Fibroblast of the aortic adventitia (primary cell): ENCODE measurements around the gene GEMIN8. TPM values are rescaled to one million over a fixed set of nuclear protein-coding genes. Genes with fewer than 3 reads are reported as not detected.

ENCODE experiments used
- DNase-seq: peaks from one replicate; pipeline ENCODE4 v3.0.0-alpha.2; 2010; ENCODE audit warnings: low read depth
- H3K4me3 ChIP-seq: 2 replicates; pipeline ENCODE4 v1.5.1; 2011; ENCODE audit warnings: low read depth, mild to moderate bottlenecking, control low read depth, low read length, moderate library complexity
- total RNA-seq: library from RNA; depleted of rRNA; stranded (reverse); fragments of >200 nt; gene quantifications from 2 replicates; pipeline ENCODE4 v1.2.3, GENCODE V29; 2012; ENCODE audit warnings: low replicate concordance
- TF ChIP-seq, protein P1 (sequence below): IDR thresholded peaks from 2 replicates; pipeline ENCODE4 v1.5.1; 2011; ENCODE audit warnings: mild to moderate bottlenecking, low read length, control low read depth, inconsistent platforms; ENCODE audit not compliant: insufficient read depth

GEMIN8 gene
- total RNA-seq, 1 donor, result 16.6 TPM

DNA sequence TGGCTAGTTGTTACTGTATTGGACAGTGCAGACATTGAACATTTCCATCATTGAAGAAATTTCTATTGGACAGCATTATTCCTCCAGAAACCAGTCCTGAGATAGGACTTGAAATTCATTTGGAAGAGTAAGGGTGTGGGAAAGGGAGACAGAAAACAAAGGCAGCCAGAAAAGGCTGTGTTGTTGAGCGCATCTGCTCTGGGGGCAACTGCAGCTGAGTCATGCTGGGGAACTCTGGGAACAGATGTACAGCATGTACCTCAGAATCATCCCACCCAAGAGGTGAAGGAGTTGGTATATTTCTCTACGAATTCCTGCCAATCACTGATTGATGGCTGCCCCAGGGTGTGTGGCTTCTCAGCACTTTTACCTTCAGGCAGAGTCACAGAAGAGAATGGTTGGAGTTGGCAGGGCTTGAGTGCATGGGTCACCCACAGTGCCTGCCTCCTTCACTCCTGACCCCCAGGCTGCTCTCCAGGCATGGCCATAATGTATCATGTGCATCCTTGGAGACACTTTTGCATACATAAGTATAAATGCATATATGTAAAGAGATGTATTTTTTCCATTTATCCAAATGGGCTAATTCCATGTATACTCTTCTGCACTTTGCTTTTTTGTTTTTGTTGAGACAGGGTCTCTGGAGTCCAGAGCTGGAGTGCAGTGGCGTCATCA is 39.4 kb downstream of the GEMIN8 start:
- TF ChIP-seq, protein P1, sequence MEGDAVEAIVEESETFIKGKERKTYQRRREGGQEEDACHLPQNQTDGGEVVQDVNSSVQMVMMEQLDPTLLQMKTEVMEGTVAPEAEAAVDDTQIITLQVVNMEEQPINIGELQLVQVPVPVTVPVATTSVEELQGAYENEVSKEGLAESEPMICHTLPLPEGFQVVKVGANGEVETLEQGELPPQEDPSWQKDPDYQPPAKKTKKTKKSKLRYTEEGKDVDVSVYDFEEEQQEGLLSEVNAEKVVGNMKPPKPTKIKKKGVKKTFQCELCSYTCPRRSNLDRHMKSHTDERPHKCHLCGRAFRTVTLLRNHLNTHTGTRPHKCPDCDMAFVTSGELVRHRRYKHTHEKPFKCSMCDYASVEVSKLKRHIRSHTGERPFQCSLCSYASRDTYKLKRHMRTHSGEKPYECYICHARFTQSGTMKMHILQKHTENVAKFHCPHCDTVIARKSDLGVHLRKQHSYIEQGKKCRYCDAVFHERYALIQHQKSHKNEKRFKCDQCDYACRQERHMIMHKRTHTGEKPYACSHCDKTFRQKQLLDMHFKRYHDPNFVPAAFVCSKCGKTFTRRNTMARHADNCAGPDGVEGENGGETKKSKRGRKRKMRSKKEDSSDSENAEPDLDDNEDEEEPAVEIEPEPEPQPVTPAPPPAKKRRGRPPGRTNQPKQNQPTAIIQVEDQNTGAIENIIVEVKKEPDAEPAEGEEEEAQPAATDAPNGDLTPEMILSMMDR, result no peak
- H3K4me3 ChIP-seq, result no peak overlapping the region
- DNase-seq, result no peak

DNA sequence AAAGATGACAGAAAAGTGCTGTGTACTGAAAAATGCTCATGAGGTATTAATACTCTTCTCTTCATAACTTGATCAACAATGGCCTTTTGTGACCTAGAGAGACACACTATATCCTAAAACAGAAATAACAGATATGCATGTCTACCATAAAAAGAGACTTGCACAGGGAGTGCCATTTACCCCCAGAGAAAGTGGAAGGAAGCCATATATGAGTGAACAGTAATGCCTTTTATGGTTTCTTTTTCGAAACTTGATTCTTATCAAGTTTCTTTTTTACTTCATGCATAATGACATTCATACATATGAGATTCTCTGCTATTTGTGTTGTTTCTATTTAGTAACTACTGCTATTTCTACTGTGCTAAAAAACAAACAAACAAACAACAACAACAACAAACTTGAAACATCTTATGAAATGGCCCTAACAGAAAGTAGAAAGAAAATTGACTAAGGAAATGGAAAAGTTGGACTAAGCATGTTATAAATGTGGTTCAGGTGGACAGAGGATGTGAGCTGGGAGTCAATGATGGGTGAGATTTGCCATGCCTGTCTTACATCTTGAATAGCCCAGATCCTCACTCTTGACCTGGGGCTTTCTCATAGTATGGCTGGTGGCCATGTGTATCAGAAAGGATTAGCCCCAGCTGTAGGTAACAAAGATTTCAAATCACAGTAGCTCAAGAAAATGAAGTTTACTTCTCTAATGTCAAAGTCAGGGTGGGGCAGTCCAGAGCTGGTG is 43.8 kb downstream of the GEMIN8 start:
- no peak overlapping the region for H3K4me3 ChIP-seq
- TF ChIP-seq, protein P1, result no peak
- no peak for DNase-seq

DNA sequence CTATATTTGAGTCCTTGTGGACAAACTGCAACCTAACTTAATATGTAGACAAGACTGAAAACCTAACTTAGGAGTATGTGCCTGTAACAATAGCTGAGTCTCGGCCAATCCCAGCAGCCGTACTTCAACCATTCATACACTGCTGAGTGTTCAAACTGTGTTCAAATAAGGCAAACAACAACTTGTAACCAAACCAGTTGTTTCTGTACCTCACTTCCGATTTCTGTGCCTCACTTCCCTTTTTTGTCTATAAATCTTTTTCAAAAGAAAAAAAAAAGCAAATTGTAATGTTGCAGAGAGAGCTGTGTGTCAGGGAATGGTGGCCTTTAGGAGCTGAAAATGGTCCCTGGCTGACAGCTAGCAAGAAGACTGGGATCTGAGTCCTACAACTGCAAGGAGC is 46.0 kb downstream of the GEMIN8 start:
- no peak overlapping the region for H3K4me3 ChIP-seq
- DNase-seq, result no peak

DNA sequence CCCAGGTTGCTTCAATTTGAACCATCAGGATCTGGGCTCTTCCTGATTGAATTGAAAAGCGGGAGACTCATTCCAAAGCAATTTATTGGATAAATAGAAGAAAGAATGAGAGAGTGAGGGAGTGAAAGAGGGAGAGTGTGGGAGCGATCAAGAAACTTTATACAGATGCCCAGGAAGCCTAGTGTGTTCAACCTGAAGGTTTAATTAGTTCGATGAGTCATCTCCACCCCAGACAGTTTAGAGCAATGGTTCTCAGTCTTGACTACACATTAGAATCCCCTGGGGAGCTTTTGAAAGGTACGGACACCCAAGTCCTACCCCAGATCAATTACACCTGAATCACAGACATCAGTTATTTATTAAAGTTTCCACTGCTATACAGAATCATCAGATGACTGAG is 61.5 kb downstream of the GEMIN8 start:
- DNase-seq, result no peak

More for the DNA sequence above, 46.0 kb downstream of the GEMIN8 start:
- TF ChIP-seq, protein P1, result no peak

DNA sequence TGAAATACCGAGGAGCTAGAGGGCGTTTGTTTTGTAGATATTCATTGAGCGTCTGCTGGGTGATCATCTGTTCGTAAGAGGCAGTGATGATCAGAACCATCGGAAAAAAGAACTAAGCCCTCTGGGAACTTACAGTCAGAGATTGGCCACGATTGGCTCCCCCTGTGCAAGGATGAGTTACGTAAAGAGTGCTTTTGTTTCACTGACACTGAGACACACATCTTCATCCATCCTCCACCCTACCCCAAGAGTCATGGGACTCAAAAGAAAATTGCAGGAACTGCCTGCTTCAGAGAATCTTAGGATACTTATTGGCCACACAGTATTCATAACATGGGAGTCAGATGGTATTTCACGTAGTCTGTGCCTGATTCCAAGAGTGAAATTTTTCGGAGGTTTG is 62.1 kb downstream of the GEMIN8 start:
- H3K4me3 ChIP-seq, result no peak overlapping the region
- no peak for DNase-seq

More for the DNA sequence above, 61.5 kb downstream of the GEMIN8 start:
- H3K4me3 ChIP-seq, result no peak overlapping the region
- TF ChIP-seq, protein P1, result no peak

DNA sequence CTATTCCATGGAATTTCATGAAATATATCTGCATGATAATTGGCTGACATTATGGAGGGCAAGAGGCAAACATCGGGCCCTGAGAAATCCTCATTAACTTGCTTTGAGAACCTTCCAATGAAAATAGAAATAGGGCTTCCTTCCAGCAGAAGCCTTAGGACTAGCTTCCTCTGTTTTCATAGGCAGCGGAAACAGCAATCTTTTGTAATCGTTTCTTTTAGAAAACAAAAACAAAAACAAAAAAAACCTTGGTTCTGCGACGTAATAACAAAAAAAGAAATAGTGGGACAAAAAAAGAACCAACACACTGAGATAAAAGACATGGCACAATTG is 62.9 kb downstream of the GEMIN8 start:
- no peak for DNase-seq
- H3K4me3 ChIP-seq, result no peak overlapping the region
- TF ChIP-seq, protein P1, result no peak

More for the DNA sequence above, 62.1 kb downstream of the GEMIN8 start:
- TF ChIP-seq, protein P1, result no peak
